AML-193 (cell line): ENCODE data around the gene RCOR3.

Source experiments
- DNase-seq, 2 experiments: peaks; one replicate each; lab custom pipeline; 2025; lab: John Stamatoyannopoulos, UW

RCOR3 gene

GRCh38 chr1:211324992-211325775 lies 66.0 kb downstream of the RCOR3 start:
- no peak for DNase-seq

DNA sequence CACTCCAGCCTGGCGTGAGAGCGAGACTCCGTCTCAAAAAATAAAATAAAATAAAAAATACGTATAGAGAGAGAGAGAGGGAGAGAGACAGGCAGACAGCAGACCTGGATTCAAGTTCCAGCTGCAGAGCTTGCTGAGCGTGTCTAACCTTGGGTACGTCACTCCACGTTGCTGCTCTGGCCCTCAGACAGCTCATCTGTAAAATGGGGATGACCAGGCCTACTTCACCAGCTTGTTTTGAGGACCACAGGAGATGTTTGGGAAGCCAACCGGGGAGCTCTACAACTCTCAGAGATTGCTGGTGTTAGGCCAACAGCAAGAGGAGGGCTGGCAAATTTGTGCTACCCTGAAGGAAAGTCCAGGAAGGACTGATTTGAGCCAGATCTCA lies 67.0 kb downstream of the RCOR3 start:
- no peak for DNase-seq

DNA sequence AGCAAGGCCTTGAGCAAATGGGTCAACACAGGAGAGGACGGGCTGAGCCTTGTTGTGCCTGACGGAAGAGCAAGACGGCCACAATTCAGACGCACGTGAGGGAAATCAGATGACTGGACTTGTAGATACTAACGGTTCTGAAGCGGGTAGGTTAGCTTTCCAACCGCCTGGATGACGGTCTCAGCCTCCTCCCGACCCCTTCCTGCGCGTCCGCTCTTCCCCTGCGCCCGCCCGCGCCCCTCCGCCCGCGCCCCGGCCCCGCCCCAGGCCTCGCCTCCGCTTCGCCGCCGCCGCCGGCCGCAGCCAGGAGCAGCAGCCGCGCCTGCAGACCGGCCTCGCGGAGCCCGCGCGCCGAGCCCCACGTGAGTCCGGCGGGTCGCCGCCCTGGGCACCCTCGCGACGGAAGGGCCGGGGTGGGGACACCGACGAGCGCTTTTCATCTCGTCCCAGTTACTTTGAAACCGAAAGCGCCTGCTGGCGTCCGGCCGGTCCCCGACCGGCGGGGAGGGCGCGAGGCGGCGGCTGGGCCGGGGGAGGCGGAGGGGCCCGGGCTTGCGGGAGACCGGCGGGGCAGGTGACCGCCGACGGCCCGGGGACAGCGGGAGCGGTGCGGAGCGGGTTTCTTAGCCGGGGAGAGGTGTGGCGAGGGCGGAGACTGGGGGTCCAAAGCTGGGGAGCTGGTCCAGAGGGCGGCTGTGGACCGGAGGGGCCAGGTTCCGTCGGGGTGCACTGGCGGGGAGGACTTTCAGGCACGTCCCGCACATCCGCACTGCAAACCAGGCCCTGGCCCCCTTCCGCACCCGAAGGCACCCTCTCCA lies 67.6 kb downstream of the RCOR3 start, which contains the start of gene TRAF5:
TSS of gene TRAF5 (plus strand) at position 306 of the 818 bp plus-strand sequence. CDS start 26,407 bp downstream, outside the sequence.
- peak in 1 of 2 experiments; percentile 2 for DNase-seq

GRCh38 chr1:211327346-211327921 lies 68.3 kb downstream of the RCOR3 start:
- peak in 1 of 2 experiments; percentile 23 for DNase-seq

- no peak for DNase-seq
Measured at GRCh38 chr1:211328084-211328694, 69.0 kb downstream of the RCOR3 start.

DNA sequence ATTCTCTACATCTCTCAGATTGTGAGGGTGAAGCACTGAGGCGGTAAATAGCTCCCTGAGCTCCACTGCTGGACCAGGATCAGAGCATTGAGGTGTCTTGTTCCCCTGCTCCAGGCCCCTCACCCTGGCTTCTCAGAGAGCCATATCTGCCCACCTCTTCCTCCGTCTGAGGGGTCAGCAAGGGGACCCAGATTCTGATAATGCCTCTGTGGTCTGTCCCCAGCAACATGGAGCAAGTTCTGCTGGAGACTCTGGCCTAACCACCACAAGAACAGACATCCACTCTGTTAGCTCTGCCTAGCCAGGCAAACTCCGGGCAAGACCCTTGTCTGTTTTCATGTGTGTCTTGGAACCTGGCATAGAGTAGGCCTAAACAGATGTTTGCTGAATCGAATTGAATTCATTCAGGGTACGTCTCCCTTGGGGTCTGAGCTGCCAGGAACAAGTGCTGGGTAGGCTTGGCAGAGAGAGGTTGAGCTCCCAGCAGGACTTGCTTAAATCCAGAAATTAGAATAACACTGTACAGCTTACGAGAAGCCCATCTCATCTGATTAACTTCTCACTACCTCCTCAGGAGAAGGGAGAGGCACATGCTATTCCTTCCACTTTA lies 69.8 kb downstream of the RCOR3 start:
- no peak for DNase-seq

GRCh38 chr1:211329764-211330201 lies 70.6 kb downstream of the RCOR3 start:
- DNase-seq = no peak

DNA sequence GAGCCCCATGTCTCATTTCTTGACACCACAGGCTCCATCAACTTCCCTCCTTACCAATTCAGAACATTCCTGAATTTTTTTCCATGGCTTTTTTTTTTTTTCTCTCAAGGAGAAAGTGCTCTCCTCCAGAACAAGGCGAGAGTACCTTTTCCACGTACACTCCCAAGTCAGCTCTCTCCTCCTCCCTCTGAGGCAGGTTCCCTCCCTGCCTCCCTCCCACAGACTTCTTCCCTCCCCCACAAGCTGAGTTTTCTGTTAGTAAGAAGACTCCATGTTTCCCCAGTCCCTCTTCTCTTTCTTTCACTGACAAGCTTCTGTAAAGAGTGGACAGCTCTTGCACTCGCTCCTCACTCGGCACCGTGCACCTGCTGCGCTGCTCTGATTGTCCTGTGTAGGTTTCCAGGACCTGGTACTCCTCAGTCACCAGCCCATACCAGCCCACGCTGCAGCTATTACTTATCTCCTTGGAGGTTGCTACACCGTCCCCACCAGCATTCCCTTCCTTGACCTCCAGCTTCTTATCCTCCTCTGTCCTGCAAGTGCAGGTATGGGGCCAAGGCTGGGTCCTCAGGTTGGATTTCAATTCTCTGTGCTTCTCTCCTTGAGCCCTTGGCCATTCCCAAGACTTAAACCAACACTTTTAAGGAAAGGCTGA lies 71.2 kb downstream of the RCOR3 start:
- no peak for DNase-seq

DNA sequence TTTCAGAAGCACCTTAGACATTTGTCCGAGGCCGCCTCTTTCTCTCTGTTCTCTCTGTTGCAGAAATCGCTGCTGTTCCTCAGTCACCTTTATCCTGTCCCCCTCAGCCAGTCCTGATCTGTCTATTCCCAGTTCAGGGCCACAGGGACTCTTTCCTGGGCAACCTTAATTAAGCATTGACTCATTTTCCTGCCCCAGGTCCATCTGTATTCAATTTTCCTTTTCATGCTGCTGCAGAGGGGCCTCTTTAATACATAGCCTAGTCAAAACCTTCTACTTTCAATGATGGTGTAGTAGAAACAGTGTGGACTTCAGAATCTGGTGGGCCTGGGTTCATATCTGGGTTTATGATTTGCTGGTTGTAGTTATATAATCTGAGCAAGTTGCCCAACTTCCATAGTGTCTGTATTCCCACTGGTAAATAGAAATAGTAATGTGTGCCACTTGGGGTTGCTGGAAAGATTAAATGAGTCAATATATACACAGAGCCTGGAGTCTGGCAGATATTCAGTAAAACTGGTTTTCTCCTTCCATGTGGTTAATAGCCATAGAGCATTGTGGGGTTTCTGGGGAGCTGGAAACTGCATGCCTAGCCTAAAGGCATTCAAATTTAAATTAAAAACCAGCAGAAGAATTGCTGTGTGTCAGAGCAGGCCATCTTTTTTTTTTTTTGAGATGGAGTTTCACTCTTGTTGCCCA lies 72.0 kb downstream of the RCOR3 start:
- DNase-seq = no peak

GRCh38 chr1:211332036-211332616 lies 73.0 kb downstream of the RCOR3 start:
- DNase-seq = no peak

GRCh38 chr1:211332830-211333229 lies 73.7 kb downstream of the RCOR3 start:
- no peak for DNase-seq

DNA sequence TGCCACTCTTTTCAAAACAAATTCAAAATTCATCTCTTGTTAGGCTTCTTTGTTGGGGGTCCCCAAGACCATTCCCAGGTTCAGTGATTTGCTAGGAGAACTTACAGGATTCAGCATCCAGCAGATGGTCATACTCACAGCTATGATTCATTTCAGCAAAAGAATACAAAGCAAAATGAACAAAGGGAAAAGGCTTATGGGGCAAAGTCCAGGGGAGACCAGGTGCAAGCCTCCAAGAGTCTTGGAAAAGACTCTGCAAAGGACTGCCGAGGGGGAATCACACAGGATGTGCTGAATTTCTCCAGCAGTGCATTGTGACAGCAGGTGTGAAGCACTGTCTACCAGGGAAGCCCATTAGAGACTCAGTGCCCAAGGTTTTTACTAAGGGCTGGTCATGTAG lies 74.7 kb downstream of the RCOR3 start:
- no peak for DNase-seq

DNA sequence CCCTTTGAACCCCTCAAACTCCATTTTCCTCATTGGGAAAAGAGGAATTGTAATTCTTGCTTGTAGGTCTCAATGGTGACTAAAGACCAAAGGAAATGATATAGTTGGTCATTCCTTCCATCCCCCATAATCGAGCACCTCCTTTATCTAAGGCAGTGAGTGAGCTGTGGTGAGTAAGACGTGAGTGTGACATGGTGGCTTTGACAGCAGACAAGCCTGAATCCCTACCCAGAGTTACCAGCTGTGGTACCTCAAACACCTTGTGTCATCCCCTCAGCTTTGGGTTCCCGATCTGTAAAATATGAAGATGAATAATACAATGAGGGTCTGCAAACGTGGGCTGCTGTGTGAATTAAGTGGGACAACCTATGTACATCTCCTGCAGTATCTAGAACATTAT lies 75.8 kb downstream of the RCOR3 start:
- DNase-seq = no peak

GRCh38 chr1:211335522-211336157 lies 76.5 kb downstream of the RCOR3 start:
- DNase-seq = no peak

DNA sequence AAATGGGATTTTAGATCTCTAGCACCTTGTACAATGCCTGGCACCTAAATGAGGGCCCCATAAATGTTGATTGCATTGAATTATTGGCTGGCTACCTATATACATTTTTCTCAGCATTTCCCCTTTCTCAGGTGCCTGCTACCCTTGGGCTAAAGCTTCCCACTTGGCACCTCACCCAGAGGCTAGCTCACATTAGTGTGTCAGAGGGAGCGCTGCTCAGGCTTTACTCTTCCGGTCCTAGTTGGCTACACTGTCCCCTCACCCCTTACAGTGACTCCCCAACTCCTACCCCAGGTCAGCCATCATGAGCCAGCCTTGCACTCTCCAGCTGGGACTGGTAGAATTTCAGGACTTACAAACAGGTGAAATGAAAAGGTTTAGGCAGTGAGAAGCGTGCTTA lies 77.0 kb downstream of the RCOR3 start:
- DNase-seq = no peak

GRCh38 chr1:211336775-211337174 lies 77.6 kb downstream of the RCOR3 start:
- DNase-seq = no peak

DNA sequence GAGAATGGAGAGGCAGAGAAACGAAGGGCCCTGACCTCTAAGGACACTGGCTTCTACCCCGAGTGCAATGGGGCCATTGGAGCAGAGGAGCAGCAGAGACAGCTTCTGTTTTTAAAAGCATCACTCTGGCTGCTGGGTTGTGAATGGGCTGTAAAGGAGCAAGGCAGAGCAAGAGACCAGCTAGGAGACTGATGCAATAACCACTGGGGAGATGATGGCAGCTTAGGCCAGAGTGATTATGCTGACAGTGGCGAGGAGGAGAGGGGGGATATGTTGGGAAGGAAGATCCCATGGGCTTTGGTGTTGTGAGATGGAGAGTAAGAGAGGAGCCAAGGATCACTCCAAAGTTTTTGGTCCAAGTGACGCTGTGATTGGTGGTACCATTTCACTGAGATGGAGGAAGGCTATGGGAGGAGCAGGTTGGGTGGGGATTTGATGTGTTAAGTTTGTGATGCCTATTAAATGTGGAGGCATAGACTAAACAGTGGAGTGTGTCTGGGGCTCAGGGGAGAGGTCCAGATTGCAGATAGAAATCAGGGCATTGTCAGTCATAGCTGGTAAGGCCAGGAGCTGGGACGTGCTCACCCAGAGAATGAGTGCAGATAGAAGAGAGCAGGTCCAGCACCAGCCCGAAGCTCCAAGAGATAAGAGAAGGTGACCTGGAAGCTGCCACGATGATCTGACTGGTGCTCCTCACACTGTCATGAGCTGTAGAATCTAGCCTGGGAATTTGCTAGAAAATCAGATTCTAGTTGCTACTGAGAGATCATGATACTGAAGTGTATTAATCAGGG lies 78.5 kb downstream of the RCOR3 start:
- no peak for DNase-seq

DNA sequence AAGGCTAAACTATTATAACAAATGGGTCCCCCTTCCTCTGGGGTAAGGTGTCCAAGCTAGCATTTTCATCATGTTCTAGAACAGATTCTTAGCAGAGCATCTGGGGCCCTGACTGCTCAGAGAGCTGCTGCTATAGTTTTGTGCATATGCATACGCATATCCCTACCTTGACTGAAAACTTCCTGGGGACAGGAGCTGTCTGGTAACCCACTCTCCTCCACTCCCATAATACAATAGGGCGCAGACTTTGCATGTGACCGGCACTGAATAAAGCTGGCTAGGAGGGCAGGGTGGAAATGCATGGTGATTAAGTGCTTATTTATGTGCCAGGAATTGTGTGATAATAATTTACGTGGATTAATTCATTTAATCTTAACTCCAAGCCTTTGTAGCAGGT lies 79.1 kb downstream of the RCOR3 start:
- no peak for DNase-seq

- DNase-seq = no peak
Measured at GRCh38 chr1:211339631-211340041, 80.5 kb downstream of the RCOR3 start.
